Stimulated activated CD8-positive, alpha-beta memory T cell treated with anti-CD3 and anti-CD28 coated beads, Interleukin-12 subunit alpha, Interleukin-12 subunit beta, amount 100 ng/mL, for 1 hour (primary cell): ENCODE results near the gene FAU.

Experiments
- DNase-seq: peaks from one replicate; pipeline ENCODE4 v3.0.0-alpha.2; 2020; ENCODE audit warnings: low read depth

The FAU gene

DNA sequence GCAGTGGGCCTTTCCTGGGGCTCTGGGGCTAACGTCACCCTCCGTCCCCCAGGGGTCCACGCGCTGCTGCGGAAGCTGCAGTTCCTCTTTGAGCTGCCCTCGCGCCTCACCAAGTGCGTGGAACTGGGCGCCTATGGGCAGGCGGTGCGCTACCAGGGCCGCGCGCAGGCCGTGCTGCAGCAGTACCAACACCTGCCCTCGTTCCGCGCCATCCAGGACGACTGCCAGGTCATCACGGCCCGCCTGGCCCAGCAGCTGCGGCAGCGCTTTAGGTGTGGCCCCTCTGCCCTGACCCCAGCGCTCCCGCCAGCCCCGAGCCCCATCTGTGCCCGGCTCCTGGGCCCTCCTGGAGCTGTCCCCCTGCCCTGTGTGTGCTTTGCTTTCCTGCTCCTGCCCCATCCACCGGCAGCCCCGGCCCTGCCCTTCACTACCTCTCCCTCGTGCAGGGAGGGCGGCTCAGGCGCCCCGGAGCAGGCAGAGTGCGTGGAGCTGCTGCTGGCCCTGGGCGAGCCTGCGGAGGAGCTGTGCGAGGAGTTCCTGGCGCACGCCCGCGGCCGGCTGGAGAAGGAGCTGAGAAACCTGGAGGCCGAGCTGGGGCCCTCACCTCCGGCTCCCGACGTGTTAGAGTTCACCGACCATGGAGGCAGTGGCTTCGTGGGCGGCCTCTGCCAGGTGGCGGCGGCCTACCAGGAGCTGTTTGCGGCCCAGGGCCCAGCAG, 14.0 kb downstream of the FAU start:
- no peak for DNase-seq

- no peak for DNase-seq
Observed at GRCh38 chr11:65107078-65107477, 14.9 kb downstream of the FAU start.

GRCh38 chr11:65104628-65105027, 17.3 kb downstream of the FAU start:
- DNase-seq: no peak

DNA sequence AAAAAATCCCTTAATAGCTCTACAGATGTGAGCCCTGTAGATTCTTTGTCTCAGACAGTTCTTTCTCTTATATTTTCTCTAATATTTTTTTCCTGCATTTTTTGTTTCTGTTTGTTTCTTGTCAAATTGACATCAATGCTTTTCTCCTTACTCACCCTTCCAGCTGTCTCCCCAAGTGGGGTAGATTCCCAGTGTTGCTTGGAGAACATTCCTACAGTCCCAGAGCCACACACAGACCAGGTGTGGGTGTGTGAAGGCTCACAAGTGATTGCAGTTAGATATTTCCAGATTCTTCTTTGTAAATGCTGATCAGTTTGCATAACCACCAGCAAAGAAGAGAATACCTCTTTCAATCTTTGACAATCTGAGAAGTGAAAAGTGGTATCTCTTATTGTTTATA, 18.5 kb downstream of the FAU start:
- DNase-seq: no peak

- DNase-seq: no peak
Observed at GRCh38 chr11:65102142-65103095, 19.5 kb downstream of the FAU start.

- no peak for DNase-seq
Observed at GRCh38 chr11:65100674-65101350, 21.1 kb downstream of the FAU start.

DNA sequence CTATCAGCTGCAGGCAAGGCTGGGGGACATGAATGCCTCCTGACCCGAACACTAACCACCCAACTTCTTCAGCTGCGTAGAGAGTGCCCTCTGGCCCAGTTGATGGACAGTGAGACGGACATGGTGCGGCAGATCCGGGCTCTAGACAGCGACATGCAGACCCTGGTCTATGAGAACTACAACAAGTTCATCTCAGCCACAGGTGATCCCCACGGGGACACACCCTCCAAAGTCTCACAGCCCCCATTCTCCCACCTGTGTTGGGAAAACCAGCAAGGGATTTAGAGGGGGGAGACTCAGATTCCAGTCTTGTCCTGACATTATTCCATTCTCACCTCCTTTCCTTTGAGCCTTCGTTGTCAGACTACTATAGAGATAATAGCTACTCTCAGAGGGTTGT, 25.0 kb downstream of the FAU start:
- no peak for DNase-seq

DNA sequence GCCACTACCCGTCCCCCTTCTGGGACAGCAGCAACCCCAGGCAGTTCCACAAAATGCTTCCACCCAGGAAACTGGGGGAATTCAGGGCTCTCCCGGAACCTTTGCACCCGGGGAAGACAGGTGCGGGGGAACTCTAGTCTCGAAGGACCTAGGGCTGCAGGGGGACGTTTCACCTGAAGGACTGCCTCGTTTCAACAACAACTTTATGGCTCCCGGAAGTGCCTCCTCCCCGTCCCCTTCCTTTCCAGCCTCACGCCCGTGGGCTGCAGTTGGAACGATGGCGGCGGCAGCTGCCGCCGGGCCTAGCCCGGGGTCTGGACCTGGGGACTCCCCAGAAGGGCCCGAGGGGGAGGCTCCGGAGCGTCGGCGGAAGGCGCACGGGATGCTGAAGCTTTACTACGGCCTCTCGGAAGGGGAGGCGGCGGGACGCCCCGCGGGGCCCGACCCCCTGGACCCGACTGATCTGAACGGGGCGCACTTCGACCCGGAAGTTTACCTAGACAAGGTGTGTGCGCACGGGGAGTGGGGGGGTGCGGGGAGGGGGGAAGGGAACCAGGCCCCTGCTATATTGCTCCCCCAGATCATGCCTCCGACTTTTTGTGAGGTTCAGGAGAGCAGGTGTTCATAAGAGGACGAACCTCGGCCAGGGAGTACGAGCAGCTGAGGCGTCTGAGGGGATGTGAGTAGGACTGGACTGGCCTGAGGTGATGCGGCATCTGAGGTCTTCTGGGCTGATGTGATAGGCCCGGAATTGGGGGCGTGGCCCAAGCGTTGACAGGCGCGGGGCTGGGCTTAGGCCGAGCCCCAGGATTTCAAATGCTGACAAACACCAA, 25.7 kb downstream of the FAU start, which contains the start of gene VPS51:
TSS of gene VPS51 (plus strand) at position 241 of the 833 bp plus-strand sequence. CDS start at position 278, 37 bp downstream.
- DNase-seq: peak; percentile 73

- no peak for DNase-seq
Observed at GRCh38 chr11:65095427-65095826, 26.5 kb downstream of the FAU start.

- DNase-seq: no peak
Observed at GRCh38 chr11:65090628-65091027, 31.3 kb downstream of the FAU start.

GRCh38 chr11:65089621-65090020, 32.3 kb downstream of the FAU start:
- DNase-seq: no peak

GRCh38 chr11:65087827-65088226, 34.1 kb downstream of the FAU start:
- no peak for DNase-seq

DNA sequence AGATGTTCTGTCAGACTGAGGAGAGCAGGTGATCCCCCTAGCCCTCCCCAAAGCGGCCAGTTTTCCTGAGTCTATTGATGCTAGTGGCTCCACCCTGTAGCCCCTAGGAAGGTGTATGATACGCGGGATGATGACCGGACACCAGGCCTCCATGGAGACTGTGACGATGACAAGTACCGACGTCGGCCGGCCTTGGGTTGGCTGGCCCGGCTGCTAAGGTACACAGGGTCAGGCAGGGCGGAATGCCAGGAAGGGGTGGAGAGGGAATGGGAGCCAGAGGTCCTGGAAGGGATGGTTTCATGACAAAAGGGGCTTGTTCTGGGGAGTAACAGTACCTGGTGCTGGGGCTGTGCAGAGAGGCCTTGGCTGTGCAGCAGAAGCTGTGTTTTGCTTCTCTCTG, 34.7 kb downstream of the FAU start:
- no peak for DNase-seq

GRCh38 chr11:65086809-65087208, 35.1 kb downstream of the FAU start:
- DNase-seq: no peak

- no peak for DNase-seq
Observed at GRCh38 chr11:65085446-65085845, 36.5 kb downstream of the FAU start.

- no peak for DNase-seq
Observed at GRCh38 chr11:65084598-65085375, 37.1 kb downstream of the FAU start.

- peak; percentile 96 for DNase-seq
Observed at GRCh38 chr11:65083834-65084597, 37.9 kb downstream of the FAU start, which contains the start of the genes CDCA5 and ZFPL1. Gene CDCA5 (minus strand): TSS chr11:65084040. CDS start chr11:65083978, 62 bp downstream. Gene ZFPL1 (plus strand): TSS chr11:65084222. CDS start chr11:65084699, 477 bp downstream.

DNA sequence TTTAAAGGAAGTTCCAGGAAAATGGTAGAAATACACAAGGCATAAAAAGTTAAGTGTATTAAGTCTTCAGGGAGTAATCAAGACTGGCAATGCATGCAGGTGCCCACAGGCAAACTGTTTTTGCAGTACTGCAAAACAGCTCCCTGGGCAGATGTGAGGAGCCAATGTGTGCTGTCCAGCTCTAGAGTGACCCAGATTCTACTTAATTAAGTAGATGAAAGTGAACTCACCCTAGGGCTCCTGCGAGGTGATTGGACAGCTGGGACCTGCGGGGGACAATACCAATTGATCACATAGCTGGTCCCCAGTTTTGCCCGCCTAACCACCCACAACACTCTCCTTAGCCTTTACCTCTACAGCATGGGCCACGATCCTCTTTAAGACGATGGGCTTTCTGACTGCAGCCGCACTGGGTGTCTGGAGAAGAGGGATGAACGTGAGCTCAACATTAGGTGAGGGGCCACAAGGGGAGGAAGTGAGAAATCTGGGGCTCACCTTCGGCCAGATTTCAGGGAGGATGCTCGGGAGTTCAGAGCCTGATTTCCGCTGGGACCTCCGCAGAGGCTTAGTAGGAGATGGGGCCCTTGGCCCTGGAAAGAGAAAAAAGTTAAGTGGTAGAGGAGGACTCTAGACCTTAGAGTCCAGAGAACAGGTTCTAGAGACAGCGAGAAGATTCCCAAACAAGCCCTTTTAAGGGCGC, 38.6 kb downstream of the FAU start:
- no peak for DNase-seq

DNA sequence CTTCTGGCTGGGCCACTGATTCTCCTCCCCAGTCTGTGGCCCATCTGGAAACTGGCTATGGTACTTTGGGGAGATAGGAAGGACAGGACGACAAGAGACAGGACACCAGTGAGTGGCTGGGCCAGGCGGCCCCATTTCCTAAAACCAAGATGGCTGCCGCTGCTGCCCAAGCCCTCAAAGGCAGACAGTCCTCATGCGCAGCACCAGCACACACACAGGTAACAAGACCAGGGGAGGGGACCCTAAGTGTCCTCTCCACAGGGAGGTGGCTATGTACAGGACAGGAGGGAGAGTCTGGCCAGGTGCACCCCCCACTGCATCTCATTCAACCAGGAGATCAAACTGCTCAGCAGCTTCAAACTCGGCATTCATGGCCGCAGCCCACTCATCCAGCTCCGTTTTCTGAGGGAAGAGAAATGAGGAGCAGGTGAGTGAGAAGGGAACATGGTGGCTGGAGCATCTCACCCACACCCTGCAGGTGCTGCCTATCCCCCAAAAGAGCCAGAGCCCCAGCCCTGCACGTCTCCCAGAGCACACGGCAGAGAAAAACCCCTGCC, 43.1 kb downstream of the FAU start:
- DNase-seq: no peak
